GM18511 (cell line): ENCODE data around the gene ATP10B.
"Not testable (repeated sequence)": the region's sequence is repeated elsewhere in the genome, so short reads cannot be mapped to it uniquely, and the experiment has no call there.

Experiments used
- ATAC-seq: cut with Tn5 transposase; IDR thresholded peaks from one replicate; pipeline ENCODE4 v1.9.1; 2021; ENCODE audit warnings: mild to moderate bottlenecking, moderate library complexity; ENCODE audit not compliant: unreplicated experiment

The ATP10B gene

GRCh38 chr5:160852049-160852448 lies at the start of gene ATP10B:
Gene ATP10B (minus strand): TSS chr5:160852211. CDS start chr5:160688074, 164,137 bp downstream.
- ATAC-seq = no peak

GRCh38 chr5:160901656-160902055 lies 49.6 kb upstream of the ATP10B start:
- no peak for ATAC-seq

- no peak for ATAC-seq
Measured at GRCh38 chr5:160899735-160900134, 47.7 kb upstream of the ATP10B start.

- not testable (repeated sequence) for ATAC-seq
Measured at GRCh38 chr5:160893180-160893964, 41.4 kb upstream of the ATP10B start.

GRCh38 chr5:160887780-160888179 lies 35.8 kb upstream of the ATP10B start:
- no peak for ATAC-seq

GRCh38 chr5:160873560-160874200 lies 21.7 kb upstream of the ATP10B start:
- not testable (repeated sequence) for ATAC-seq

GRCh38 chr5:160869989-160870521 lies 18.0 kb upstream of the ATP10B start:
- ATAC-seq = no peak

- no peak for ATAC-seq
Measured at GRCh38 chr5:160867976-160868375, 16.0 kb upstream of the ATP10B start.

- no peak for ATAC-seq
Measured at GRCh38 chr5:160851451-160851850, 560 bp downstream of the ATP10B start.

- no peak for ATAC-seq
Measured at GRCh38 chr5:160850421-160850820, 1.6 kb downstream of the ATP10B start.

GRCh38 chr5:160847526-160848085 lies 4.4 kb downstream of the ATP10B start:
- no peak for ATAC-seq

- no peak for ATAC-seq
Measured at GRCh38 chr5:160846642-160847041, 5.4 kb downstream of the ATP10B start.

- no peak for ATAC-seq
Measured at GRCh38 chr5:160844177-160844576, 7.8 kb downstream of the ATP10B start.

- ATAC-seq = peak; percentile 99
Measured at GRCh38 chr5:160843240-160843639, 8.8 kb downstream of the ATP10B start.

GRCh38 chr5:160837749-160838593 lies 14.0 kb downstream of the ATP10B start:
- ATAC-seq = no peak

GRCh38 chr5:160837211-160837610 lies 14.8 kb downstream of the ATP10B start:
- ATAC-seq = no peak

GRCh38 chr5:160835818-160836528 lies 16.0 kb downstream of the ATP10B start:
- ATAC-seq = peak; percentile 70

- ATAC-seq = peak; percentile 32
Measured at GRCh38 chr5:160835376-160835775, 16.6 kb downstream of the ATP10B start.

- no peak for ATAC-seq
Measured at GRCh38 chr5:160833806-160834205, 18.2 kb downstream of the ATP10B start.

- ATAC-seq = no peak
Measured at GRCh38 chr5:160831801-160832200, 20.2 kb downstream of the ATP10B start.
